Globus pallidus (tissue), 1 donor: ENCODE data around the gene NOC4L.
"Not testable (repeated sequence)": the region's sequence is repeated elsewhere in the genome, so short reads cannot be mapped to it uniquely, and the experiment has no call there.

Experiments
- DNase-seq: peaks from one replicate; pipeline ENCODE4 v3.0.0-alpha.2; 2015; ENCODE audit warnings: low spot score

NOC4L gene

DNA sequence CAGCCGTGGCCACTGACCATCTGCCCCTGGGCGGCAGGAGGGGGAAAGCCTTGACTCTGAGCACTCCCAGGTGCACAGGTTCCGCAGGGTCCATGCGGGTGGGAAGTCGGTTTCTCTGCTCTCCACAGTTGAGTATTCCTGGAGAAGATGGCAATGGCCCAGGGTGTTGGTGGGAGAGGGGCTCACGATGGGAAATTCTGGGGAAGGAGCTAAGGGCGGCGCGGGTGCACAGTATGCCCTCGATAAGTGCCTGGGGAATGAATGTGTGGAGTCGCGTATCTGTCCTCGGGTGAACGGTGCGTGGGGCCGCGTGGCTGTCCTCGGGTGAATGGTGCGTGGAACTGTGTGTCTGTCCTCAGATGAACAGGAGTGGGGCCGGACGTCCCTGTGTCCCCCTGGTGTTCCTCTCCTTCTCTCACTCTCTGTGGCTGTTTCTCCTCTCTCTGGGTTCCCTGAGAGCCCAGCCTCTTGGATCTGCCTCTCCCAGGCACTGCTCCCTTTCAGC, 38.0 kb downstream of the NOC4L start:
- DNase-seq, result no peak

DNA sequence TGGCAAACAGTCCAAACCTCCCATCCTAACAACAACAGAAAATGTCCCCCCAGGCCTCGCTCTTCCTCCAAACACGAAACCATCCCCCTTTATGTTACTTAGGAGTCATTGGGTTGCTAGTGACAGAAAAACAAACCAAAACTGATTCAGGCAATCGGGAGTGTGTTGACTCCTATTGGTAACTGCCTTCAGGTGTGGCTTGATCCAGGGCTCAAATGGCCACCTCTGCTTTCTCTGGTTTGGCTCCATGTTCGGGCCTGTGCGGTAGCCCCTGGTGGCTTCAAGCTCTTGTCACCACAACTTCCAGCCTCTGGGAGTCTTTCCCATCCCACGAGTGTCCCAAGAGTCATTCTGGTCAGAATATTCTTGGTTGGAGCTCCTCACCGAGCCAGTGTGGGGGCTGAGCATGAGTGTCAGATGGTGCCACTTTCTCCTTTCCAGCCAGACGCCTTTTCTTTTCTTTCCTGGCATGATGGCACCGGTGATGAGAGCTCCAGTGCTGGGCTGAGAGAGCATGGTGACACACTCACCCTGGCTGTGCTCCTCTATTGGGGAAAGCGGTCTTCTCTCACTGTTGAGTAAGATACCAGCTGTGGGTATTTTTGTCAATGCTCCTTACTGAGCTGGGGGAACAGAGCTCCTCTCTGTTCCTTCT, 38.6 kb downstream of the NOC4L start:
- no peak for DNase-seq

DNA sequence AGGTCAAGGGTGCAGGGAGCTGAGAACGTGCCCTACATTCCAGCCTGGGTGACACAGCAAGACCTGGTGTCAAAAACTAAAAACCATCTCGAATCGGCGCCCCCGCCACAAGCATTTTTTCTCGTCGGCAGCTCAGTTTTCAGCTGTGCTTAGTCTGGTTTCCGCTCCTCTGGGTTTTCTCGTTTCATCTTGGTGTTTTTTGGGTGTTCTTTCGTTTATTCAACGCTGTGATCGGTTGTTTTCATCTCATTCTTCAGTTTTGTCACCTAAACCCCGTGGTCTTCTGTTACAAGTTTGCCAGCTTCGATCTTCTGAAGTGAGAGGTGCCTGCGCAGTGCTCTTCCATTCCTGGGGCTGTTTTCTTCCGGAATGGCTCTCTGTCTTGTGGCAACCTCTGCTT, 41.4 kb downstream of the NOC4L start:
- no peak for DNase-seq

DNA sequence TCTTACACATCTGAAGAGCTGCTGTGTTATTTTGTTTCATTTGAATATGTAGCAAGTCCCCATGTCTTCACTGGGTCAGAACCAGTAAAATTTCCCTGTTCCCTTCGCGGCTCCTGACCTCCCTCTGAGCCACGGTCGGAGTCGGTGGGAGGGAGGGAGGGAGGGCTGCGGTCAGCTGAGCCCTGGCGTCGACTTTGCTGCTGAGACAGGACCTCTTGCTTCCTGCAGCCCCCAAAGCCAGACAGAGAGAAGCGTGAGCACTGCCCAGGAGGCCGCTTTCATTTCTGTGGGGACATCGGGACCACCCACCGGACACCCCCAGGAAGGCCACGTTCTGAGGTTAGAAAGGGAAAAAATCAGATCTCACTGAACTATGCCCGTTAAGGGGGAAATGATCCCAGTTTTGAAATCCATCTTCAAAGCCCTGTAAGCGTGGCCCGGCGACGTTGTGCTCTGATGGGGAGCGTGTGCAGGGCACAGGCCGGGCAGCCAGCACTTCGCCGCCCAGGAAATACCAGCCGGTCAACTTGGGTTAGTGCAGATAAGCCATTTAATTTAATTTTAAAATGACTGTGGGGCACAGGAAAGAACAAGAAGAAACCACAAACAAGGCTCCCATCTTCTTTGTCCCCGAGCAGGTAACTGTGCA, 42.1 kb downstream of the NOC4L start:
- no peak for DNase-seq

DNA sequence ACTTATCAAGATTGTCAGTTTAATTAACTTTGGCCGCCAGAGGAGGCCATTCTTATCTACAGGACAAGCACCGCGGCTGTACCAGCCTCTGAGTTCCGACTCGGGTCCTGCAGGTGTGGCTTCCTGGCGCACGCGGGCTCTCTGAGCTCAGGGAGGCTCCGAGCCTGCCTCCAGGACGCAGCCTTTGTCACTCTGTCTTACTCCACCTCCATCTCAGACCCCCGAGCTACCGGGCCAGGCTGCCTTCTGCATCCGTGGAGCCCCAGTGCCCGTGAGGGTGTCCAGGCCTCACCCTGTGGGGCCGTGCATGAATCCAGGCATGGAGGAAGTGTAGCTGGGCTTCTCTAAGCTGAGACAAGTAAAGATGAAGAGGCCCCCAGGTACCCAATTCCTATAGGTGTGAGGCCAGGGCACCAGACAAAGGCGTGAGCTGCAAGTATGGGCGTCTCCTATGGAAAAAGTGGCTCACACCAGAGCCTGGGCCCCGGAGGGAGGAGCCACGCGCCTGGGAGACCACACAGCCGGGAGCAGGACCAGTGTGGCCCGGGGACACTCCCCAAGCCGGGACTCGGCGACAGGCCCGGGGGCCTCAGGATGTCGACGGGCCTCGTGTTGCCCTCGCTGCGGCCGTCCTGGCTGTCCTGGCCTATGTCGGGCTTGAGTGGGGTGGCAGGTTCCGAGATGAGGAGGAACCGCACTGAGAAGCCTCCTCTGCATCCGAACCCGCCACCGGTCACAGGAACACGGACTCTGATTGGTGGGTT, 42.8 kb downstream of the NOC4L start:
- DNase-seq, result no peak

DNA sequence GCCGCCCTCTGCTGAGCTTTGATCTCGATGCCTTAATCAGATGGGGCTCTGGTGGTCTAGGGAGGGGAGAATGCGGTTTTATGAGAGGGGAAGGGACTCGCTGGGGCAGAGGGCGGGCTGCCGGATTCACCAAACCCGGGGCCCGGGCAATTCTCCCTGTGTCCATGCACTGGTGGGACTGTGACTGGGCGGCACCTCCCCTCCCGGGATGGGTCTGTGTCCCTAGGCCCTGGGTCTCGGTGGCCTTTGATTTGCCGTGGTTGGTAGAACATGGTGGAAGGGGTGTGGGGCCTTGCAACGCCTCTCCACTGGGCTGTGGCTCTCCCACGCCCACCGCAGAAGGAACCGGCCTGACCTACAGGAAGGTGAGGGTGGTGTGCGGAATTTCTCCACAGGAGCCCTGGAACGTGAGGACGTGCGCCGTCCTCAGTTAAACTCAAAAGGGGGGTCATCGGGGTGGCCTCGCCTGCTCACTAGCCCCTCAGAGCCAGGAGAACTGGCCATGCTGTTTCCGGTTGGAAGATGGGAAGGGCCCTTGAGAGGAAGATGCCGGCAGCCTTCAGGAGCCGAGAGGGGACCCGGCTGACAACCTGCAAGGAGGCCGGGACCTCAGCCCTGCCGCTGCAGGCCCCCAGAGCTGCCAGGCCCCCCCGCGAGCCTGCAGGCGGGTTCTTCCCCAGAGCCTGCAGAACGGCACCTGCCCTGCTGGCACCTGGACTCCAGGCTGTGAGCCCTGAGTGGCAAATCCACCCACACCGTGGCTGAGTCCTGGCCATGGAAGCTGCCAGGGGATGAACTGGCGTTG, 43.6 kb downstream of the NOC4L start:
- DNase-seq, result no peak

DNA sequence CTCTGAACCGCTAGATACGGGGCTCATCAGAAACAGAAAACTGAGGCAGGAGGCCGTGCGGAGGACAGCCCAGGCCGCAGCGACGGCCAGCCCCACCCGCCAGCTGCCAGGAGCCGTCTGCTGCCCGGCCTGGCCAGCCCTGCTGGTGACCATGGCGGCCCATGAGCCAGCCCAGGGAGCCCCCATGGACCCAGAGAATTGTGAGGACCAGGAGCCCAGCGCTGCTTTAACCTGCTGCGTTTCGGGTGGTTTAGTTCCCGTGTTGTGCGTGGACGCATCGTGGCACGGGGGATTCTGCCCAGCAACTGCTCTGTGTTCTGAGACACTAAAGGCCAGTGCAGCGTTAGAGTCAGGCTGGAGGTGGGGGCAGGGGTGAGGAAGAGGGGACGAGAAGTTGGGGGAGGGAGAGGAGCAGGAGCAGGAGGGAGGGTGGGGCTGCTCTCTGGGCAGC, 44.2 kb downstream of the NOC4L start:
- no peak for DNase-seq

DNA sequence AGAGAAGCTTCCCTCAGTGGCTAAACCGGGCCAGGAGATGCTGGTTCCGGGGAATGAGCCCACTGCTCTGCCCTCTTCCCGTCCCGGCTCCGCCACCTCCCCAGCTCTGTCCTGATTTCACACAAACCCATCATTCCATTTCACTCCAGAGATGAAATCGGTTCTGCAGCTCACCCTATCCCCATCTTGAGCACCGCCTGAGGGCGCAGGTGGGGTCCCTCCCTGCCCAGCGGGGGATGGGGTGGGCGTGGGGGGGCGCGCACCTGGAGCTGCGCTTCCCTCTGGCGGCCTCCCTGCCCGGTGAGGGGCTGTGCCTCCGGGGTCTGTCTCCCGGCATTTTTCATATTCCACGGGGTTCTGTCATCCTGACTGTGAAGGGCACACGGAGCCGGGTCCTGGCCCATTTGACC, 44.7 kb downstream of the NOC4L start:
- no peak for DNase-seq

DNA sequence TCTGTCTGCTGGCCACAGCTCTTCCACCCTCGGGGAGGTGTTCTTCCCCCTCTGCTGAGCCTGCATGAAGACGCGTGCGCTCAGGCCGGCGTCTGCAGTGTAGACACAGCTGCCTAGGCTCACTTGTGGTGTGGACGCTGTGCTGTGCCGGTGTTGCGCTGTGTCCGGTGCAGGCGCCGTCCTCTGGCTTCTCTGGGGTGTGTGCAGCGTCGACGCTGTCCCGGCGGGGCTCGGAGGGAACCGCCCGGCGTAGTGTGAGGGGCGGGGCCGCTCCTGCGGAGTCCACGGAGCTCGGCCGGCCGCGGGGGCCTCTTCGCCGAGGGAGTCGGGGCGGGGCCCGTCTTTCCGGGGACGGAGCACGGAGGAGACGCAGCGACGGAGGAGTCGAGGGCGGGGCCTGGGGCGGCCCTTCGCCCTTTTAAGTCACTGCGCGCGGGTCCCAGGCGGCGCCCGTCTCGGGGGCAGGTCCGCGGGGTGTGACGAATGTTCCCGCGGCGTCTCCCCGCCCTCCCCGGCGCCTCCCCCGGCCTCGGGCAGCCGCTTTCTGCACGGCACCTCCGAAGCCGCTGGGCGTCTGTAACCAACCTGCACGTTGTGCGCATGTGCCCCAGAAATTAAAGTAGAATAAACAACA, 45.2 kb downstream of the NOC4L start:
- DNase-seq, result peak; percentile 78

DNA sequence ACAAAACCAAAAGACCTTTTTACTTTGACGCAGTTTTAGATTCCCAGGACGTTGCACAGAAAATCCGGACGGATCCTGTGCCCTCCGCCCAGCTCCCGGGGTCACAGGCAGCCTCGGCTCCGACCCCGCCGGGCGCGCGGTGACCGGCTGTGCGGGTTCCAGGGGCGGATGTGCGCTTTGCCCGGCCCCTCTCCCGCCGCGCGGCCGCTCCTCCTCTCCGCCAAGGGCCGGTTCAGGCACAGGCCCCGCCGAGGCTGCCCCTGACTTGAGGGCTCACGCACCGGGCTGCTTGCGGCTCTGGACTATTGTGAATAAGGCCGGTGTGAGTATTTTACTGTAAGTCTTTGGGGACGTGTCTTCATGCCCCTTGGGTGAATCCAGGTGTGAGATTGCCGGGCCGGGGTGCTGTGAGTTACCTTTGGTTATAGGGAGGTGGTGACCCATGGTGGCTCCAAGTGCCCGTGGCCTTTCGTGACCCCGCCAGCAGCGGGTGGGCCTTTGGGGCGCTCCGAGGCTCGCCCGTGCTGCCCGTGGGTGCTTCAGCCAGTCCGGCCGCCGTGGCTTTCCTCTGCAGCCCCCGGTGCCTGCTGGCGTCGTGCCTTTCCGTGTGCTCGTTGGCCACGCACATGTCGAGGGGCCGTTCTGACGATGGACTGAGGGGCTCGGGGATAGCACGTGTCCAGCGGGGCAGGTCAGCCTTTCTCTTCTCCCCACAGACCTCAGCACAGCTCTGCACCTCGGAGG, 45.9 kb downstream of the NOC4L start:
- no peak for DNase-seq

DNA sequence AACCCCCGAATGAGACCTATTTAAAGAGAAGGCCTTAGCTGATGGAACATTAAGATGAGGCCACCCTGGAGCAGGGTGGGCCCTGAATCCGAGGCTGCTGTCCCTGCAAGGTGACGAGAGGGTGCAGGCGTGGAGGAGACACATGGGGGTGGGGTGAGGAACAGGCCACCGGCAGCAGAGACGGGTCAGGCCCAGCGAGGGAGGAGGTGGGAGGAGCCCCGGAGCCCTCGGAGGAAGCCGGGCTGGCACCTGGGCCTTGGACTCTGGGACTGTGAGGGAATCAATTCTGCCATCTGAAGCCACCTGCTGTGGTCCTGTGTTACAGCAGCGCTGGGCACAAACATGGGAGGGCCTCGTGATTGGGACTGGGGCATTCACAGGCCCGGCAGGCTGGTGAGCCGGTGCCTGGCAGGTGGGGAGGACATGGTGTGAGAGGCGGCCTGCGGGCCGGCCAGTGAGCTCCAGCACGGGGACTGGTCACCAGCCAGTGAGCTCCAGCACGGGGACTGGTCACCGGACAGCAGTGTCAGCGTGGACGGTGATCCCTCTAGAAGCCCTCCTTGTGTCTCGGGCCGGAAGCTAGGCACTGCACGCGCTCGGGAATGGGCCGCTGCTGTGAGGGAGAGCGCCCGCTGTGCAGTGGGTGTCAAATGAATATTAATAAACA, 46.7 kb downstream of the NOC4L start:
- DNase-seq, result no peak

DNA sequence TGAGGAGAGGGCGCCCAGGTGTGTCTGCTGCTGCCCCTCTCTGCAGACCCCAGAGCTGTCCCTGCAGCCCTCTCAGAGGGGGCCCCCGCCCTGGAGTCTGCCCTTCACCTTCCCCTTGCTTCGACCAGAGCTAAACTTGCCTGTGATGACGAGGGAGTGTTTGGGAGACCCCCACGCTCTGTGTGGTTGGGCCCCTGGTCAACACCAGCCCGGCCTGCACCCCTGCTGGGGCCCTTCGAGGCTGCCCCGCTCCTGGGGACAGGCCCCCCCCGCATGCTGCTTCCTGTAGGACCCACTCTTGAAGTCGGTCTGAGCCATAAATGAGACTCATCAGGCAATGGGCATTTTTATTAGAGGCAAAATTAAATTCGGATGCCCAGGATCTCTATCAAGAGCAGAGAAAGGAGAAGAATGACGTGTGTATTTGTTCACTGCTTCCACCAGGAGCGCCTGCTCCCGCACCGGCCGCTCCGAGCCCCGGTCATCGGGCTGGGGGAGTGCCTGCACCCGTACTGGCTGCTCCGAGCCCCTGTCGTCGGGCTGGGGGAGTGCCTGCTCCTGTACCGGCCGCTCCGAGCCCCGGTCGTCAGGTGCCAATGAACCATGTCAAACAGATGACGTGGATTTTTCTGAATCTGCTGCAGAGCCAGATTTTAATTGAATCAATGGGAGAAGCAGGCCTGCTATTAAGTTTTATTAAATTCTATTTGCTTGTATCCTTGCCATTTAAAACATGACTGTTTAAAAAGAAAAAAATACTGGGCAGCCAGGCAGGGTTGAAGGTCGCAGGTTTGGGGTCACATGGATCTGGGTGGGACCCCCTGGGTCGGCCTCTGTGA, 47.7 kb downstream of the NOC4L start:
- no peak for DNase-seq

DNA sequence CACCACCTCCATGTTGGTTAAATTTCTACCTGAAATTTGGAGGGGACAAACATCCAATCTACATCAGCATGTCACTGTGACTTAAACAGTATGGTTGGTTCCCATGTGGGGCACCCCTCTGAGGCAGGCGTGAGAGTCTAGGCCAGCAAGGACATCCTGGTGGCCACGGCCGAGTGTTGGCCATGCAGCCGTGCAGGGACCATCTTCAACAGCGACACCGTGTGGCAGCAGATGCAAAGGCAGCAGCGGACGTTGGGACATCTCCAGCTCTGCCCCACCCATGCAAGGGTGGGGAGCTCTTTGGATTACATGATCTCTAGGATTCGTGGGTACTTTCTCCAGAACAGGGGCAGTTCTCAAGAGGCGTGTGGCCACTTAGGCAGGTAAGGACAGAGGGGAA, 49.8 kb downstream of the NOC4L start:
- DNase-seq, result no peak

DNA sequence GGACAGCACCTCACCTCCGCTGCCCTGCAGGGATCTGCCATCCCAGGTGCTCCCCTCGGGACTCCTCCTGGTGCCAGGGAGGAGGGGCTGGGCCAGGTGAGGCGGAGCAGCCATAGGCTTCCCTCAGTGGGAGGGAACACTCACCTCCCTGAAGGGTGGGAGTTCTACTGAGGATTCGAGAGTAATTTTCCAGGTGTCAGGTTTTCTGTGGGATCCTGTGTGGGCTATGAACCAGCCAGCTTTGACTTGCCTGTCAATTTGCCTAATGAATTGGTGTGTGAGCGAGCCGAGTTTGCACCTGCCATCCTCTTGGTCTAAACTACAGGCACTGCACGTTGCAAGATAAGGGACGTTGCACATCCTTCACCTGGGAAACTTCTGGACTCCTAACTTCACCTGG, 50.3 kb downstream of the NOC4L start:
- no peak for DNase-seq

DNA sequence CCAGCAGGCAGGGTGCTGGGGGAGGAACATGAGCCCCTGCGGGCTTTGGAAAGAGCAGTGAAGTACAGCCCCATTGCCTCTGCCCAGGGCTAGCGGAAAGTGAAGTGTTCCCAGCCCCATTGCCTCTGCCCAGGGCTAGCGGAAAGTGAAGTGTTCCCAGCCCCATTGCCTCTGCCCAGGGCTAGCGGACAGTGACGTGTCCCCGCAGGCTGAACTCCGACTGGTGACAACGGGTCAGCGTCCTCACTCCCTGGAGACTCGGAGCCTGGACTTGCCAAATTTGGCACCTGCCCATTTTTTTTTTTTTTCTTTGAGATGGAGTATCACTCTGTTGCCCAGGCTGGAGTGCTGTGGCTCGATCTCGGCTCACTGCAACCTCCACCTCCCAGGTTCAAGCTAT, 51.0 kb downstream of the NOC4L start:
- DNase-seq, result not testable (repeated sequence)

DNA sequence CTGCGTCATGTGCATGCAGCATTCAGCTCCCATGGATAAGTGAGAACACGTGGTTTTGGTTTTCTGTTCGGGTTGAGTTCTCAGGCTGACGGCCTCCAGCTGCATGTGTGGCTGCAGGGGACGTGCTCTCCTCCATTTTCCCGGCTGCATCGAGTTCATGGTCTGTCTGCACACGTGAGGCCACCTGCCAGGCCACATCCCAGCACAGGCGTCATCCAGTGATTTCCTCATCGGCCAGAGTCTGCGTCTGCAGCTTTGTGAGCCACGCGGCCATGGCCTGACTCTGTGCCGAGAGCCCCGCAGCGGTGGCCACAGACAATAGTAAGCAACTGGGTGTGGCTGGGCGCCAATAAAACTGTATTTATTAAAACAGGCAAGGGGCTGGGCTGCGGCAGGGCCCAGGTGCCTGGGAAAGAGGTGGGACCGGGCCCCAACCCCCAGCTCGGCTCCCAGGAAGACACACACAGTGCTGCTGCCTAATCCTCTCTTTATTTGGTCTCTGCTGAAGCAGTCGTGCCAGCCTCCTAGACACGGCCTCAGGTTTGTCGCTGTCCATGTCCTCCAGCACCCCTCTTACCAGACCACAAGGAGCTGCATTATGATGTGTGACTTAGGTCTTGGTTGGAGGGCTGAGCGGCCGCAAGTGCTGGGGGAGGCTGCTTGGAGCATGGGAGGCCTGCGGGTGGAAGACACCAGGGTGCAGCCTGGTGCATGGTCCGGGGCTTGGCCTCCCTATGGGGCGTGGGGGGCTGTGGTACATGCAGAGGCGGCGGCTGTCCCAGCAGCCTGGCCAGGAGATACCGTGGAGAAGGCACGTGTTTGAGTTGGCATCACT, 52.0 kb downstream of the NOC4L start:
- no peak for DNase-seq

DNA sequence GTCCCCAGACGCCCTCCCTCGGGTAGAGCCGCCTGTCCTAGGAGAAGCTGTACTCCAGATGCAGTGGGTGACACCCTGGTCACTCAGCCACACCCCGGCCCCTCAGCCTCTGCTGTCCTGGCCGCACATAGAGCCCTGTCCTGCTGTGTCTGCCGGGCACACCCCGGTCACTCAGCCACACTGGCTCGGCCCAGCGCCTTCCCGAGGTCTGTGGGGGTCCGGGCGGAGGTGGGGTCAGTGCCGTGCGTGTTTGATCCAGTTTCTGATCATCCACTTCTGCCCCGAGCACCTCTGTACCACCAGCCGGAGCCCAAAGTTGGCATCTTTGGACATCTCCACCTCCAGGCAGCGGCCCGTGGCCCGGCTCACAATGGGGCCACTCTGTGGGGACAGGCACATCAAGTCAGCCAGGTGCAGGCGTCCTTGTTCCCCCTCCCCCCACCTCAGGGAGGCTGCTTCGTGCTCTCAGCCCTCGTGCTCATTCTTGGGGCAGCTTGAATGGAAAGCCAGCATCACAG, 52.7 kb downstream of the NOC4L start:
- no peak for DNase-seq
